ENCODE data around the gene JMJD6. TPM values are rescaled to one million over a fixed set of nuclear protein-coding genes. Genes with fewer than 3 reads are reported as not detected.

Gene JMJD6
- total and polyA plus RNA-seq, 9 of the 15 experiments (the other 6 are each of a cell fraction or from before 2014, with no cell fraction given) = 2.5 to 52.3 (median 36.3) TPM

DNA sequence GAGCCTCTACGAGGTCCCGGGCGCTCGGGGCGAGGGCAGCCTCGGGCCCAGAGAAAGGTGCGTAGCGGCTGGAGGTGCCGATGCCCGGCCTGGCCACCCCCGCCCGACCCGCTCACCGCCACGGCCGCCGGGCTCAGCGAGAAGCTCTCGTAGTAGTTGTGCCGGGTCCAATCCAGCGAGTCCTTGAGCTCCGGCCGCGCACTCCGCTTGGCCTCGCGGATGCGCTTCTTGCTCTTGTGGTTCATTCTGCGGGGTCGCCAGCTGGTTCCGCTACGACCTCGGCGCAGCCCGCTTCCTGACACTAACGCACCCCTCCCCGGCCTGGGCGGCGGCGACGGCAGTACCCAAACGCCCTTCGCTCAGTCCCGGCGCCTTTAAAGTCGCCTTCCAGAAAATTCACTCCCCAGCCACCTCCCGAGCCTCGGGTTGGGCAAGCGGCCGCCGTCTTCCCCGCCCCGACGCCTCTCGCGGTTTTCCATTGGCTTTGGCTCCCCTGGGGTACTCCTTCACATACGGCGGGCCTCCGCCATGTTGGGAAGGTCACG lies at the start of gene JMJD6 (continued):
- TF ChIP-seq, protein P1, sequence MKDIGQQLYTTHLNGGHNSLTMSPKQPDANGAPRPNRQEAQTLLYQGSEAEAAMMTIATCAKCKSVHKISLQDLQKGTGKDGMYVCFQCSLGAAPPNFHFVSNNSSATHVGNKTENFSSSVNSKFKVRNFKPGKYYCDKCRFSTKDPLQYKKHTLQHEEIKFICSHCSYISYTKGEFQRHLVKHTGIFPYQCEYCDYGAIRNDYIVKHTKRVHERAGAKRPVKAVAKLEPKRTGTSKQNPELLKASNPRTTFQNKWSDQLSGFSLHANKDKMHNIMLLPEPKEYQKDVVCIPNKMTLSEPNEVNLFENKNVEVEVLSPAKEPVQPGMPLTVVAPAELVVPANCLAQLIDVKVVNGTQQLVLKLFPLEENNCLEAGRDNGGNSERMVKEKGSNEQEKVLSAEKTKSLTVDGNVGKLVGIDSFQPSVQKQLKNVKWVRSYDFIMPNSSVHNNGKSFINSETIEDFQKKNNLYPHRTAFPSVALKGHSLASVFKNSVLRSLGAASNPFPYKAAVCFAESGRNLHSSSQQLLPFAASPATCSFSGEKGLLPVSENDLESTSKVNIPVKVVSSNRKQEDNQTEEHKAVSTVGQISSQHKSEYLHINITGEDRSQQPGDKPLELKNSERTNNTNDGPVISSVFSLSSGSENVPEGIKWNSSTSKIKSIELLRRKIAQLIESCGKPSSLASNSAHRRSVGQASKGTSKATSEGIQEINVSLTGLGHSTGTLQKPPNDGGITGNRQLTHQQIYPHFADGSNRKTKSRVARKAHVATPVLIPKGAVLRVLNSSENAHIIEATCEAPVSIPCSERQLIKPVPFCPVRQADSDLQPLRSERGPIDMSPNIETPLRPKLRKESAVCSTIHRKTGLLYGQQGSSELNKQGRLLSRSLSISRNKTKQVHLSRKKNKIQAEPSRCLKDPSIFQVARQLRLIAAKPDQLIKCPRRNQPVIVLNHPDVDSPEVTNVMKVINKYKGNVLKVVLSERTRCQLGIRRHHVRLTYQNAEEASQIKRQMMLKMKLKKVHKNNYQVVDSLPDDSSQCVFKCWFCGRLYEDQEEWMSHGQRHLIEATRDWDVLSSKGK (CRISPR knock-in tag; IDR thresholded peaks at IDR 0.05) = no peak
- TF ChIP-seq SIN3A (IDR thresholded peaks at IDR 0.05; ENCODE audit: borderline replicate concordance in 2 of 2, control insufficient read depth in 1 of 2, low read depth in 2 of 2, low read length in 2 of 2) = peak; percentile 76 to 92; a peak in 2 of 4 replicates
- peak; percentile 32 for TF ChIP-seq NFYB (IDR thresholded peaks at IDR 0.05; ENCODE audit: extremely low read depth, insufficient read length)
- no peak for TF ChIP-seq KLF6 (CRISPR knock-in tag; IDR thresholded peaks at IDR 0.05; ENCODE audit: borderline replicate concordance)
- no peak for TF ChIP-seq ZNF507 (tag; conservative IDR thresholded peaks at IDR 0.05)
- TF ChIP-seq HDAC2 (IDR thresholded peaks at IDR 0.05) = no peak; the same call in 1 of the 2 replicates
- no peak for TF ChIP-seq ZNF324 (CRISPR knock-in tag; IDR thresholded peaks at IDR 0.05)
- TF ChIP-seq OTX1 (CRISPR knock-in tag; IDR thresholded peaks at IDR 0.05) = no peak
- TF ChIP-seq GATAD2A (IDR thresholded peaks at IDR 0.05) = no peak
- TF ChIP-seq, protein P2, sequence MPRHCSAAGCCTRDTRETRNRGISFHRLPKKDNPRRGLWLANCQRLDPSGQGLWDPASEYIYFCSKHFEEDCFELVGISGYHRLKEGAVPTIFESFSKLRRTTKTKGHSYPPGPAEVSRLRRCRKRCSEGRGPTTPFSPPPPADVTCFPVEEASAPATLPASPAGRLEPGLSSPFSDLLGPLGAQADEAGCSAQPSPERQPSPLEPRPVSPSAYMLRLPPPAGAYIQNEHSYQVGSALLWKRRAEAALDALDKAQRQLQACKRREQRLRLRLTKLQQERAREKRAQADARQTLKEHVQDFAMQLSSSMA (CRISPR knock-in tag; IDR thresholded peaks at IDR 0.05) = peak; percentile 99
- TF ChIP-seq E2F3 (CRISPR knock-in tag; IDR thresholded peaks at IDR 0.05) = 0 out of 2 replicates have a peak, but pooled peaks have one; percentile 13
- TF ChIP-seq CCNT2 (IDR thresholded peaks at IDR 0.05; ENCODE audit: borderline replicate concordance, extremely low read depth, insufficient read length, low read depth, low read length) = peak; percentile 61
- TF ChIP-seq TFAM (CRISPR knock-in tag; conservative IDR thresholded peaks at IDR 0.05) = no peak
- TF ChIP-seq ZBTB7A (IDR thresholded peaks at IDR 0.05; ENCODE audit: borderline replicate concordance, control insufficient read depth, low read depth, low read length) = peak; percentile 64; the same call in 1 of the 2 replicates
- TF ChIP-seq GTF2F1 (IDR thresholded peaks at IDR 0.05; ENCODE audit: low read depth, low read length) = no peak
- TF ChIP-seq, protein P3, sequence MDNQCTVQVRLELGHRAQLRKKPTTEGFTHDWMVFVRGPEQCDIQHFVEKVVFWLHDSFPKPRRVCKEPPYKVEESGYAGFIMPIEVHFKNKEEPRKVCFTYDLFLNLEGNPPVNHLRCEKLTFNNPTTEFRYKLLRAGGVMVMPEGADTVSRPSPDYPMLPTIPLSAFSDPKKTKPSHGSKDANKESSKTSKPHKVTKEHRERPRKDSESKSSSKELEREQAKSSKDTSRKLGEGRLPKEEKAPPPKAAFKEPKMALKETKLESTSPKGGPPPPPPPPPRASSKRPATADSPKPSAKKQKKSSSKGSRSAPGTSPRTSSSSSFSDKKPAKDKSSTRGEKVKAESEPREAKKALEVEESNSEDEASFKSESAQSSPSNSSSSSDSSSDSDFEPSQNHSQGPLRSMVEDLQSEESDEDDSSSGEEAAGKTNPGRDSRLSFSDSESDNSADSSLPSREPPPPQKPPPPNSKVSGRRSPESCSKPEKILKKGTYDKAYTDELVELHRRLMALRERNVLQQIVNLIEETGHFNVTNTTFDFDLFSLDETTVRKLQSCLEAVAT (IDR thresholded peaks at IDR 0.05) = peak; percentile 41 to 89; a peak in 3 of 4 replicates
- TF ChIP-seq GABPB2 (CRISPR knock-in tag; conservative IDR thresholded peaks at IDR 0.05) = no peak
- TF ChIP-seq SMARCE1 (IDR thresholded peaks at IDR 0.05) = no peak
- TF ChIP-seq ZNF707 (CRISPR knock-in tag; conservative IDR thresholded peaks at IDR 0.05) = no peak
- no peak for TF ChIP-seq NCOA4 (IDR thresholded peaks at IDR 0.05; ENCODE audit: partially characterized antibody)
- TF ChIP-seq, protein P4, sequence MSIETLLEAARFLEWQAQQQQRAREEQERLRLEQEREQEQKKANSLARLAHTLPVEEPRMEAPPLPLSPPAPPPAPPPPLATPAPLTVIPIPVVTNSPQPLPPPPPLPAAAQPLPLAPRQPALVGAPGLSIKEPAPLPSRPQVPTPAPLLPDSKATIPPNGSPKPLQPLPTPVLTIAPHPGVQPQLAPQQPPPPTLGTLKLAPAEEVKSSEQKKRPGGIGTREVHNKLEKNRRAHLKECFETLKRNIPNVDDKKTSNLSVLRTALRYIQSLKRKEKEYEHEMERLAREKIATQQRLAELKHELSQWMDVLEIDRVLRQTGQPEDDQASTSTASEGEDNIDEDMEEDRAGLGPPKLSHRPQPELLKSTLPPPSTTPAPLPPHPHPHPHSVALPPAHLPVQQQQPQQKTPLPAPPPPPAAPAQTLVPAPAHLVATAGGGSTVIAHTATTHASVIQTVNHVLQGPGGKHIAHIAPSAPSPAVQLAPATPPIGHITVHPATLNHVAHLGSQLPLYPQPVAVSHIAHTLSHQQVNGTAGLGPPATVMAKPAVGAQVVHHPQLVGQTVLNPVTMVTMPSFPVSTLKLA (conservative IDR thresholded peaks at IDR 0.05) = no peak
- no peak for TF ChIP-seq ZC3H11A (IDR thresholded peaks at IDR 0.05; ENCODE audit: low read depth, low read length)
- TF ChIP-seq ZNF3 (CRISPR knock-in tag; IDR thresholded peaks at IDR 0.05) = no peak
